ENCODE results near the gene METTL8.

The METTL8 gene

GRCh38 chr2:171293661-171294060 is 140.1 kb downstream of the METTL8 start:
- TF ChIP-seq MAX (IDR thresholded peaks at IDR 0.05; ENCODE audit: low read depth, low read length): no peak
- no peak for TF ChIP-seq CTCF (IDR thresholded peaks at IDR 0.05; ENCODE audit: low read depth, low read length)
- TF ChIP-seq POLR2A (IDR thresholded peaks at IDR 0.05; ENCODE audit: extremely low read depth, insufficient read length): no peak
- no peak for DNase-seq (ENCODE audit: low read depth)
- no peak overlapping the region for H3K4me3 ChIP-seq (ENCODE audit: low read depth, low read length)

GRCh38 chr2:171289991-171290390 is 143.8 kb downstream of the METTL8 start:
- TF ChIP-seq POLR2A (IDR thresholded peaks at IDR 0.05; ENCODE audit: extremely low read depth, insufficient read length) (no peak), CTCF (IDR thresholded peaks at IDR 0.05; ENCODE audit: low read depth, low read length) (no peak), MYC (IDR thresholded peaks at IDR 0.05; ENCODE audit: low read depth, low read length) (no peak), MAX (IDR thresholded peaks at IDR 0.05; ENCODE audit: low read depth, low read length) (no peak)
- DNase-seq (ENCODE audit: low read depth): no peak
- H3K4me3 ChIP-seq (ENCODE audit: low read depth, low read length): no peak overlapping the region

- DNase-seq (ENCODE audit: low read depth): no peak
- H3K4me3 ChIP-seq (ENCODE audit: low read depth, low read length): no peak overlapping the region
- TF ChIP-seq CTCF (IDR thresholded peaks at IDR 0.05; ENCODE audit: low read depth, low read length) (no peak), MYC (IDR thresholded peaks at IDR 0.05; ENCODE audit: low read depth, low read length) (no peak), POLR2A (IDR thresholded peaks at IDR 0.05; ENCODE audit: extremely low read depth, insufficient read length) (no peak), MAX (IDR thresholded peaks at IDR 0.05; ENCODE audit: low read depth, low read length) (no peak)
These were observed 144.5 kb downstream of the METTL8 start for GRCh38 chr2:171289316-171289715.

- no peak for TF ChIP-seq POLR2A (IDR thresholded peaks at IDR 0.05; ENCODE audit: extremely low read depth, insufficient read length)
- TF ChIP-seq MAX (IDR thresholded peaks at IDR 0.05; ENCODE audit: low read depth, low read length): no peak
- TF ChIP-seq CTCF (IDR thresholded peaks at IDR 0.05; ENCODE audit: low read depth, low read length): no peak
- TF ChIP-seq MYC (IDR thresholded peaks at IDR 0.05; ENCODE audit: low read depth, low read length): no peak
- H3K4me3 ChIP-seq (ENCODE audit: low read depth, low read length): no peak overlapping the region
- no peak for DNase-seq (ENCODE audit: low read depth)
These were observed 146.2 kb downstream of the METTL8 start for GRCh38 chr2:171287611-171288010.

- no peak for DNase-seq (ENCODE audit: low read depth)
- H3K4me3 ChIP-seq (ENCODE audit: low read depth, low read length): no peak overlapping the region
- TF ChIP-seq MAX (IDR thresholded peaks at IDR 0.05; ENCODE audit: low read depth, low read length) (no peak), CTCF (IDR thresholded peaks at IDR 0.05; ENCODE audit: low read depth, low read length) (no peak), MYC (IDR thresholded peaks at IDR 0.05; ENCODE audit: low read depth, low read length) (no peak), POLR2A (IDR thresholded peaks at IDR 0.05; ENCODE audit: extremely low read depth, insufficient read length) (no peak)
These were observed 146.7 kb downstream of the METTL8 start for GRCh38 chr2:171287036-171287571.

All from NB4 (cell line).